Astrocyte (in vitro differentiated cells and primary cell): ENCODE measurements around the gene KIF23. TPM values are rescaled to one million over a fixed set of nuclear protein-coding genes. Genes with fewer than 3 reads are reported as not detected.

Experiments used
- DNase-seq: peaks from one replicate; pipeline ENCODE4 v3.0.0-alpha.2; 2010; ENCODE audit warnings: low read depth
- FAIRE-seq: peaks from 2 replicates; lab custom pipeline; 2011; peaks lifted over from hg19 to GRCh38; lab: Jason Lieb, UNC
- H2AFZ ChIP-seq: 2 replicates; pipeline ENCODE4 v1.6.0; 2012; ENCODE audit warnings: low read depth, low read length, inconsistent platforms
- H3K27ac ChIP-seq: 2 replicates; pipeline ENCODE4 v1.5.1; 2011; ENCODE audit warnings: low read depth, low read length, inconsistent platforms
- H3K27me3 ChIP-seq: 2 replicates; pipeline ENCODE4 v1.6.0; 2011; ENCODE audit warnings: low read length, inconsistent platforms; ENCODE audit not compliant: insufficient read depth
- H3K36me3 ChIP-seq: 2 replicates; pipeline ENCODE4 v1.5.1; 2011; ENCODE audit warnings: low read length, inconsistent platforms; ENCODE audit not compliant: insufficient read depth
- H3K4me1 ChIP-seq: 2 replicates; pipeline ENCODE4 v1.5.1; 2011; ENCODE audit warnings: low read length, inconsistent platforms; ENCODE audit not compliant: insufficient read depth
- H3K4me2 ChIP-seq: 2 replicates; pipeline ENCODE4 v1.6.0; 2012; ENCODE audit warnings: low read length, inconsistent platforms
- H3K4me3 ChIP-seq: 2 replicates; pipeline ENCODE4 v1.5.1; 2011; ENCODE audit warnings: low read depth, mild to moderate bottlenecking, low read length, inconsistent platforms; ENCODE audit not compliant: insufficient read depth
- H3K79me2 ChIP-seq: 2 replicates; pipeline ENCODE4 v1.6.0; 2012; ENCODE audit warnings: mild to moderate bottlenecking, low read length, inconsistent platforms; ENCODE audit not compliant: insufficient read depth
- H3K9ac ChIP-seq: 2 replicates; pipeline ENCODE4 v1.6.0; 2012; ENCODE audit warnings: mild to moderate bottlenecking, low read length, inconsistent platforms
- H3K9me3 ChIP-seq: 2 replicates; pipeline ENCODE4 v1.5.1; 2012; ENCODE audit warnings: low read depth, mild to moderate bottlenecking, low read length, inconsistent platforms; ENCODE audit not compliant: insufficient read depth
- H4K20me1 ChIP-seq: 2 replicates; pipeline ENCODE4 v1.6.0; 2012; ENCODE audit warnings: low read length, inconsistent platforms; ENCODE audit not compliant: insufficient read depth
- H3K27ac Mint-ChIP-seq: one replicate; pipeline ENCODE4 v1.8.0; 2021; ENCODE audit warnings: mild to moderate bottlenecking, mixed read lengths; ENCODE audit not compliant: unreplicated experiment
- H3K27me3 Mint-ChIP-seq: one replicate; pipeline ENCODE4 v1.8.0; 2021; ENCODE audit warnings: low read depth, mixed read lengths; ENCODE audit not compliant: unreplicated experiment
- H3K36me3 Mint-ChIP-seq: one replicate; pipeline ENCODE4 v1.8.0; 2021; ENCODE audit warnings: low read depth, mixed read lengths; ENCODE audit not compliant: unreplicated experiment
- H3K4me1 Mint-ChIP-seq: one replicate; pipeline ENCODE4 v1.8.0; 2021; ENCODE audit warnings: low read depth, mixed read lengths; ENCODE audit not compliant: unreplicated experiment
- H3K4me3 Mint-ChIP-seq: one replicate; pipeline ENCODE4 v1.8.0; 2021; ENCODE audit warnings: mild to moderate bottlenecking, moderate library complexity, mixed read lengths; ENCODE audit not compliant: unreplicated experiment
- H3K9me3 Mint-ChIP-seq: one replicate; pipeline ENCODE4 v1.8.0; 2021; ENCODE audit warnings: mild to moderate bottlenecking, mixed read lengths; ENCODE audit not compliant: unreplicated experiment
- EZH2 ChIP-seq: IDR thresholded peaks from 2 replicates; pipeline ENCODE4 v1.6.1; 2012; ENCODE audit warnings: mild to moderate bottlenecking, low read length, inconsistent platforms; ENCODE audit not compliant: insufficient read depth
- total RNA-seq: library from RNA; stranded (reverse); gene quantifications from 2 replicates; pipeline ENCODE4 v1.2.1, GENCODE V29; 2021
- TF ChIP-seq, protein P1 (sequence below): IDR thresholded peaks from 2 replicates; pipeline ENCODE4 v1.5.1; 2011; ENCODE audit warnings: low read depth, mild to moderate bottlenecking, inconsistent platforms, low read length, moderate library complexity; ENCODE audit not compliant: insufficient read depth

The KIF23 gene
- total RNA-seq, 1 donor from 2014 or later, result 11.8 TPM

DNA sequence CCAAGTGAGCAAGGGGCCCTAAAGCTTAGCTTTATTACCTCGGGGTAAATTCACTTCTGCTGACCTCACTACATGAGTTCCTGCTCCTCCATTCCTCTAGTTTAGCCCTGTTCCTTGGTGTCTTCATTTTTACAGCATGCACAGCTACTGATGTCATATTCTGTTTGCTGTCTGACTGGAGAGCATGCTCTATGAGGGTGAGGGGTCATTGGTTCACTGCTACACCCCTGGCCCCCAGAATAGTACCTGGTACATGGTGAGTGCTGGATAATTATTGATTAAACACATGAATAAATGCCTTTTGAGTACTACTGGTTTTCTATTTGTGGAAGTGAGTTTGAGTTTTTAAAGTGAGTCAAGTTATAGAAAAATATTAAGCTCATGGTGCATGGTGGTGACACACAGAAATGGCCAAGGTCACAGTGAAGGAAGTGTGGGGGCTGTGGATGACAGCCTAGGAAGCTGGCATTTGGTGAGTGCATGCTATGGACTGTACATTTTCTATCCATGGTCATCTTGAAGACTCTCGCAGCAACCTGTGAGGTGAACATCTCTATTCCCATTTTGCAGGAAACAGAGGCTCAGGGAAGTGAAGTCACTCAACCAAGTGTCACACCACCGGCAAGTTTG lies 72.4 kb downstream of the KIF23 start:
- Mint-ChIP-seq H3K9me3 (peaks cover 12% of the 10 kb centered on the region), H3K4me3 (no peak overlapping the region), H3K4me1 (peaks cover 2% of the 10 kb centered on the region), H3K27ac (no peak overlapping the region), H3K36me3 (peaks cover 12% of the 10 kb centered on the region), H3K27me3 (peaks cover 54% of the 10 kb centered on the region)
- TF ChIP-seq, protein P1, sequence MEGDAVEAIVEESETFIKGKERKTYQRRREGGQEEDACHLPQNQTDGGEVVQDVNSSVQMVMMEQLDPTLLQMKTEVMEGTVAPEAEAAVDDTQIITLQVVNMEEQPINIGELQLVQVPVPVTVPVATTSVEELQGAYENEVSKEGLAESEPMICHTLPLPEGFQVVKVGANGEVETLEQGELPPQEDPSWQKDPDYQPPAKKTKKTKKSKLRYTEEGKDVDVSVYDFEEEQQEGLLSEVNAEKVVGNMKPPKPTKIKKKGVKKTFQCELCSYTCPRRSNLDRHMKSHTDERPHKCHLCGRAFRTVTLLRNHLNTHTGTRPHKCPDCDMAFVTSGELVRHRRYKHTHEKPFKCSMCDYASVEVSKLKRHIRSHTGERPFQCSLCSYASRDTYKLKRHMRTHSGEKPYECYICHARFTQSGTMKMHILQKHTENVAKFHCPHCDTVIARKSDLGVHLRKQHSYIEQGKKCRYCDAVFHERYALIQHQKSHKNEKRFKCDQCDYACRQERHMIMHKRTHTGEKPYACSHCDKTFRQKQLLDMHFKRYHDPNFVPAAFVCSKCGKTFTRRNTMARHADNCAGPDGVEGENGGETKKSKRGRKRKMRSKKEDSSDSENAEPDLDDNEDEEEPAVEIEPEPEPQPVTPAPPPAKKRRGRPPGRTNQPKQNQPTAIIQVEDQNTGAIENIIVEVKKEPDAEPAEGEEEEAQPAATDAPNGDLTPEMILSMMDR, result no peak
- TF ChIP-seq EZH2, result no peak
- Histone ChIP-seq H3K4me3 (no peak overlapping the region), H2AFZ (no peak overlapping the region), H3K79me2 (no peaks in the 10 kb centered on the region), H3K36me3 (no peaks in the 10 kb centered on the region), H3K9ac (no peak overlapping the region), H4K20me1 (no peaks in the 10 kb centered on the region), H3K9me3 (no peaks in the 10 kb centered on the region), H3K4me1 (no peaks in the 10 kb centered on the region), H3K27ac (no peak overlapping the region), H3K4me2 (no peak overlapping the region), H3K27me3 (peaks cover 11% of the 10 kb centered on the region)
- no peak for FAIRE-seq
- DNase-seq, result no peak

DNA sequence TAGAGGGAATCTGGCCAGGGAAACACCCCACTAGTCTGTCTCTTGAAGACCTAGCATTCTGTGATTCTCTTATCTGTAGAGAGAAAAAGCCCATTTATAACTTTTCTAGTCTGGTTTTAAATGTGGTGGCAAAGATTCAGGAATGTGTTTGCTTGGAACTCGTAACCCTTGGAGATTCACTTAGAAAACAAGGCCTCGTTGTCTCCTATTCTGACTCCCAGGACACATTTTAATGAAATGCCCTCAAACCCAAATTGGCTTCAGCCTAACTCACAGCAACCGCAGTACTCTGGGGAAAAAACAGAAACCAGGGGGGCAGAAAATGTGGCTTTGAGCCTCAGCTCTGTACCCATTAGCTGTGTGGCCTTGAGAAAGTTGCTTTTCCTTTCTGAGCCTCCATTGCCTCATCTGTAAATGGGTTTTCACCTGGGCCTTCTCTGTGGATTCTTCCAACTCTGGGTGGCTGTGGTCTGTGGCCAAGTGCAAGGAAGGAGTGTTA lies 75.0 kb downstream of the KIF23 start:
- peaks cover 12% of the 10 kb centered on the region for H3K27me3 ChIP-seq
- no peak overlapping the region for H3K27ac ChIP-seq
- H3K4me3 Mint-ChIP-seq, result no peak overlapping the region
- H3K9me3 ChIP-seq, result no peaks in the 10 kb centered on the region
- H3K36me3 ChIP-seq, result no peaks in the 10 kb centered on the region
- H3K79me2 ChIP-seq, result no peaks in the 10 kb centered on the region
- H3K27me3 Mint-ChIP-seq, result peaks cover 41% of the 10 kb centered on the region
- TF ChIP-seq, protein P1, result no peak
- TF ChIP-seq EZH2, result no peak
- H4K20me1 ChIP-seq, result no peaks in the 10 kb centered on the region
- no peak overlapping the region for H3K4me2 ChIP-seq
- peak; percentile 67 for DNase-seq
- H3K9me3 Mint-ChIP-seq, result peaks cover 10% of the 10 kb centered on the region
- H3K27ac Mint-ChIP-seq, result no peak overlapping the region
- H3K36me3 Mint-ChIP-seq, result peaks cover 9% of the 10 kb centered on the region
- no peak overlapping the region for H2AFZ ChIP-seq
- H3K4me1 Mint-ChIP-seq, result peaks cover 2% of the 10 kb centered on the region
- H3K4me3 ChIP-seq, result no peak overlapping the region
- FAIRE-seq, result no peak
- H3K4me1 ChIP-seq, result no peaks in the 10 kb centered on the region
- H3K9ac ChIP-seq, result no peak overlapping the region

DNA sequence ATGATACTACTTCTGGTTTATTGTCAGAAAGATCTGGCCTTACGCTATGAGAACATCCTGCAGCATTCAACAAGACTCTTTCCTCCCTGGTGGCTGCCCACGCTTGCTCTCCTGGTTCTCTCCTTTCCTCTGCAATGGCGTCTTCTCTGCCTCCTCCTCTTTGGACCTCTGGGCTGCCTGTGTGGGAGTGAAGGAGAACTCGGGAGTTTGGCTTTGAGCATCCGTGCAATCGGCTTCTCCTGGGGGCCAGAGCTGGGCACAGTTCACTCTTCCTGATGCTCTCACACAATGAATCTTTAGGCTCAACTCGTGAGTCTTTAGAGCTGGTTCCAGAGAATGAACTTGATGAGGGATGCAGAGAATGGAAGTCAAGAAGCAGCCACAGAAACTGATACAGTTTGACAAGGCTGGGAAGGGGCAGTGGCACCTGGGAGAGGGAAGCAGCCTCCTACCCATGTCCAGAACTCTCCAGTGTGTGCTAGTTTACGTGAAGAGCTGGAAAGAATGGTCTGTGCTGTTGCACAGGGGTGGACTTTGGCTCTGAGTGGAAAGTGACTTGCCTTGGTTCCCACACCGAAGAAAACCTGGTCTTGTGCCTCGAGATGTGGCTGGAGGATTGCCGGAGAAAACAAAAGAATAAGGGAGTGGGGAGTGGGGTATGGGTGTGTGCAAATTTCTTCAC lies 76.3 kb downstream of the KIF23 start:
- Histone ChIP-seq H4K20me1 (no peaks in the 10 kb centered on the region), H3K9me3 (no peaks in the 10 kb centered on the region), H3K36me3 (no peaks in the 10 kb centered on the region), H3K4me2 (no peak overlapping the region), H3K79me2 (no peaks in the 10 kb centered on the region), H3K27me3 (peaks cover 12% of the 10 kb centered on the region), H3K4me1 (no peaks in the 10 kb centered on the region), H3K27ac (no peak overlapping the region), H3K4me3 (no peak overlapping the region), H3K9ac (no peak overlapping the region), H2AFZ (no peak overlapping the region)
- FAIRE-seq (no peak), DNase-seq (no peak)
- H3K36me3 Mint-ChIP-seq, result peaks cover 7% of the 10 kb centered on the region
- H3K27me3 Mint-ChIP-seq, result peaks cover 29% of the 10 kb centered on the region
- TF ChIP-seq, protein P1, result no peak
- no peak for TF ChIP-seq EZH2
- no peak overlapping the region for H3K4me3 Mint-ChIP-seq
- H3K9me3 Mint-ChIP-seq, result peaks cover 8% of the 10 kb centered on the region
- peaks cover 2% of the 10 kb centered on the region for H3K4me1 Mint-ChIP-seq
- H3K27ac Mint-ChIP-seq, result no peak overlapping the region
